Naive thymus-derived CD4-positive, alpha-beta T cell (primary cell): ENCODE measurements around the gene RFK. TPM values are rescaled to one million over a fixed set of nuclear protein-coding genes. Genes with fewer than 3 reads are reported as not detected.

Experiments
- ATAC-seq: fragments of 150-1000 bp; cut with Tn5 transposase; 2 replicates; pipeline ENCODE4 v1.10.0; 2021; ENCODE audit warnings: mild to moderate bottlenecking, moderate library complexity
- CTCF ChIA-PET: fragments of 350-600 bp; sonication (Branson Sonifier 250); formaldehyde crosslinking; loops from one replicate; lab custom pipeline; 2021; ENCODE audit warnings: antibody characterized with exemption; lab: Charles Lee
- POLR2A ChIA-PET: fragments of 350-600 bp; sonication (Branson Sonifier 250); formaldehyde crosslinking; loops from one replicate; lab custom pipeline; 2021; ENCODE audit warnings: antibody characterized with exemption, inconsistent platforms; lab: Charles Lee
- DNase-seq, 9 donors: peaks; one replicate each; pipeline versions ENCODE4 v3.0.0 to v3.0.0-alpha.2; 2020 to 2022; ENCODE audit warnings: mixed read lengths in 1 of 9
- H3K27ac ChIP-seq: one replicate; pipeline ENCODE4 v1.7.0; 2013; ENCODE audit warnings: mild to moderate bottlenecking, low read depth, low read length, moderate library complexity
- H3K27me3 ChIP-seq, 2 donors: one replicate each; pipeline ENCODE4 v1.7.0; 2013; ENCODE audit warnings: low read length in 2 of 2, mild to moderate bottlenecking in 2 of 2, moderate library complexity in 2 of 2; ENCODE audit not compliant: control insufficient read depth in 2 of 2, insufficient read depth in 2 of 2
- H3K36me3 ChIP-seq, 3 experiments: 1 replicate in 2 of 3; 2 replicates in 1 of 3; pipeline ENCODE4 v1.7.0; 2013; ENCODE audit warnings: low read length in 3 of 3, mild to moderate bottlenecking in 3 of 3, moderate library complexity in 1 of 3; ENCODE audit not compliant: insufficient read depth in 3 of 3, control insufficient read depth in 2 of 3
- H3K4me1 ChIP-seq, 2 donors: one replicate each; pipeline ENCODE4 v1.7.0; 2013; ENCODE audit warnings: low read length in 2 of 2, mild to moderate bottlenecking in 2 of 2, moderate library complexity in 1 of 2; ENCODE audit not compliant: control insufficient read depth in 2 of 2, insufficient read depth in 2 of 2
- H3K4me3 ChIP-seq: 2 replicates; pipeline ENCODE4 v1.7.0; 2013; ENCODE audit warnings: mild to moderate bottlenecking, low read length
- H3K9me3 ChIP-seq, 3 experiments: 1 replicate in 2 of 3; 2 replicates in 1 of 3; pipeline ENCODE4 v1.7.0; 2013; ENCODE audit warnings: low read length in 3 of 3; ENCODE audit not compliant: control insufficient read depth in 2 of 3
- H3K27ac Mint-ChIP-seq, 9 donors: one replicate each; pipeline ENCODE4 v1.8.0; 2020 to 2022; ENCODE audit warnings: mixed read lengths in 9 of 9, mild to moderate bottlenecking in 8 of 9, moderate library complexity in 5 of 9, inconsistent platforms in 2 of 9
- H3K27me3 Mint-ChIP-seq, 5 donors: one replicate each; pipeline ENCODE4 v1.8.0; 2021 to 2022; ENCODE audit warnings: mixed read lengths in 5 of 5, mild to moderate bottlenecking in 1 of 5
- H3K36me3 Mint-ChIP-seq, 5 donors: one replicate each; pipeline ENCODE4 v1.8.0; 2020 to 2022; ENCODE audit warnings: mixed read lengths in 5 of 5, mild to moderate bottlenecking in 3 of 5, inconsistent platforms in 1 of 5
- H3K4me1 Mint-ChIP-seq, 7 donors: one replicate each; pipeline ENCODE4 v1.8.0; 2020 to 2022; ENCODE audit warnings: mixed read lengths in 7 of 7, mild to moderate bottlenecking in 3 of 7, inconsistent platforms in 1 of 7
- H3K4me3 Mint-ChIP-seq, 10 donors: one replicate each; pipeline ENCODE4 v1.8.0; 2020 to 2022; ENCODE audit warnings: mild to moderate bottlenecking in 10 of 10, mixed read lengths in 10 of 10, moderate library complexity in 6 of 10, inconsistent platforms in 2 of 10
- H3K9me3 Mint-ChIP-seq, 11 donors: one replicate each; pipeline ENCODE4 v1.8.0; 2020 to 2022; ENCODE audit warnings: mixed read lengths in 11 of 11, mild to moderate bottlenecking in 4 of 11, inconsistent platforms in 1 of 11, moderate library complexity in 1 of 11
- intact Hi-C, 2 donors: fragments of 100-400 bp; cut with micrococcal nuclease; formaldehyde crosslinking; loops; one replicate each; pipeline ENCODE4 v1.15.1; 2023
- polyA plus RNA-seq, 2 donors: library from polyadenylated mRNA; unstranded; fragments of 300-500 nt; fragmentation: Illumina TruSeq; gene quantifications; one replicate each; pipeline ENCODE4 v1.2.3, GENCODE V29; 2021
- total RNA-seq, 6 experiments: library from RNA in 5 of 6; stranded (reverse) in 5 of 6; gene quantifications; 1 replicate in 5 of 6; 2 replicates in 1 of 6; pipeline ENCODE4 v1.2.3 and lab custom pipeline; 2021 to 2026

RFK gene
- total and polyA plus RNA-seq, 7 experiments from 2014 or later: 6.8 to 25.9 (median 11.5) TPM

DNA sequence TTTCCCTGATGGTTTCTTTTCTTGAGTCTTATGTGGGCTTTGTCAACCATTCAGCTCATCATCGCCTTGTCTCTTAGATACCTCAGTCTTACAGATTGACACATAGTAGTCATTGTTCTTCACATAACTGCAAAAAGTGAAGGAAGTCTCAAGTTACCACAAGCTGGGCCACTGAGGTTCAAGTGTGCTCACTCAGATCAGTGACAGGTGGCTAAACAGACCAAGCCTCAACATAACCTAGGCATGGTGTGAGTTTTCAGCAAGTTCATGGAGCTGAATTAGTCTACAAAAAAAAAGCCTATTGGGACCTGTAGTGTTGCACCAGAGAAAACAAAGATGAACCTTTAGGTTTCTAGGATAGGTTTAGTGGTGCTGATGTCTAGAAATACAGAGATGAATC, 58.2 kb downstream of the RFK start:
- no peak overlapping the region for H3K27ac Mint-ChIP-seq
- no peaks in the 10 kb centered on the region for H3K9me3 ChIP-seq
- ChIA-PET CTCF (no interaction called here), POLR2A (no interaction called here)
- H3K27me3 ChIP-seq: no peaks in the 10 kb centered on the region
- no peaks in the 10 kb centered on the region for H3K4me1 Mint-ChIP-seq
- H3K27ac ChIP-seq: no peak overlapping the region
- DNase-seq: no peak
- no peaks in the 10 kb centered on the region for H3K4me1 ChIP-seq
- intact Hi-C loops: no loop called here
- no peaks in the 10 kb centered on the region for H3K36me3 Mint-ChIP-seq
- ATAC-seq: no peak
- no peak overlapping the region for H3K4me3 ChIP-seq
- no peak overlapping the region for H3K4me3 Mint-ChIP-seq
- H3K9me3 Mint-ChIP-seq: no peaks in the 10 kb centered on the region
- H3K27me3 Mint-ChIP-seq: peaks cover 3 to 34% (median 15%) of the 10 kb centered on the region in 5 donors
- no peaks in the 10 kb centered on the region for H3K36me3 ChIP-seq

Other genes starting within 250 kb of the RFK start
- gene GCNT1, start 64.8 kb upstream of the RFK start, total RNA-seq: 1 to 10 TPM; 1.4 to 8.9 (median 1.7) TPM
- 1 to 10 TPM in 1 of 2 donors, under 1 TPM in 1; 0.70 to 2.9 TPM for gene GCNT1, start 64.8 kb upstream of the RFK start, polyA plus RNA-seq